AG04450 (cell line): ENCODE measurements around the gene FOXK2. TPM values are rescaled to one million over a fixed set of nuclear protein-coding genes. Genes with fewer than 3 reads are reported as not detected.
A peak's percentile ranks its signal among the peaks of the same experiment; 100 is the strongest.

ENCODE experiments used
- CTCF ChIA-PET: fragments of 300-600, 350-600 bp; formaldehyde crosslinking; extraction: SDS; loops from one replicate; lab custom pipeline; 2022; ENCODE audit warnings: antibody characterized with exemption, inconsistent platforms; lab: Charles Lee
- POLR2A ChIA-PET: fragments of 350-600 bp; formaldehyde crosslinking; extraction: SDS; loops from one replicate; lab custom pipeline; 2021; ENCODE audit warnings: antibody characterized with exemption, inconsistent platforms; lab: Yijun Ruan, JAX
- DNase-seq: peaks from one replicate; pipeline ENCODE4 v3.0.0-alpha.2; 2011; ENCODE audit warnings: low read depth, low spot score
- H3K27ac ChIP-seq: one replicate; pipeline ENCODE4 v1.5.1; 2012; ENCODE audit warnings: low read depth, low read length, control low read depth
- H3K27me3 ChIP-seq: one replicate; pipeline ENCODE4 v1.6.0; 2012; ENCODE audit warnings: low read length; ENCODE audit not compliant: control insufficient read depth, insufficient read depth
- H3K4me3 ChIP-seq: 2 replicates; pipeline ENCODE4 v1.5.1; 2011; ENCODE audit warnings: mild to moderate bottlenecking, low read depth, low read length, control low read depth
- H3K9me3 ChIP-seq: 2 replicates; pipeline ENCODE4 v1.5.1; 2012; ENCODE audit warnings: low read length; ENCODE audit not compliant: control insufficient read depth, insufficient read depth
- CTCF ChIP-seq: IDR thresholded peaks from 2 replicates; pipeline ENCODE4 v1.5.1; 2011; ENCODE audit warnings: low read depth, low read length, control low read depth, inconsistent platforms
- polyA plus RNA-seq: library from polyadenylated mRNA; depleted of rRNA; stranded (reverse); fragments of >200 nt; gene quantifications from 2 replicates; pipeline ENCODE4 v1.2.3, GENCODE V29; 2011

Gene FOXK2
- polyA plus RNA-seq, 1 experiment: 21.7 TPM

GRCh38 chr17:82490512-82491195 lies 28.9 kb upstream of the FOXK2 start:
- CTCF ChIA-PET: no interaction called here
- TF ChIP-seq CTCF: no peak
- Histone ChIP-seq H3K27ac (no peak overlapping the region), H3K9me3 (no peaks in the 10 kb centered on the region; the same call in 1 of the 2 replicates), H3K27me3 (no peaks in the 10 kb centered on the region), H3K4me3 (no peak overlapping the region)
- POLR2A ChIA-PET: no interaction called here
- DNase-seq: no peak

GRCh38 chr17:82491196-82491530 lies 28.4 kb upstream of the FOXK2 start:
- POLR2A ChIA-PET: no interaction called here
- no peak overlapping the region for H3K27ac ChIP-seq
- no peak for TF ChIP-seq CTCF
- DNase-seq: no peak
- H3K4me3 ChIP-seq: no peak overlapping the region
- H3K27me3 ChIP-seq: no peaks in the 10 kb centered on the region
- CTCF ChIA-PET: no interaction called here
- H3K9me3 ChIP-seq: no peaks in the 10 kb centered on the region; the same call in 1 of the 2 replicates

- Histone ChIP-seq H3K27me3 (no peaks in the 10 kb centered on the region), H3K9me3 (no peaks in the 10 kb centered on the region; the same call in 1 of the 2 replicates), H3K27ac (no peak overlapping the region), H3K4me3 (no peak overlapping the region)
- CTCF ChIA-PET: interaction anchor here (1.1 kb wide), 1 partner anchor 63 kb away, joined by 3 read pairs; no protein-coding TSS in a partner anchor
- DNase-seq: no peak
- POLR2A ChIA-PET: no interaction called here
- no peak for TF ChIP-seq CTCF
Measured at GRCh38 chr17:82491533-82491932, 28.0 kb upstream of the FOXK2 start.

- peak; percentile 13 for DNase-seq
- no peaks in the 10 kb centered on the region for H3K27me3 ChIP-seq
- ChIA-PET CTCF (interaction anchor here (0.6 to 1.1 kb wide), 2 partner anchors 62 to 123 kb away, joined by 3 read pairs; no protein-coding TSS in a partner anchor), POLR2A (interaction anchor here (0.6 kb wide), 1 partner anchor 41 kb away, joined by 7 read pairs; no protein-coding TSS in a partner anchor)
- H3K9me3 ChIP-seq: no peaks in the 10 kb centered on the region; the same call in 1 of the 2 replicates
- H3K27ac ChIP-seq: peak overlapping the region; percentile 31
- TF ChIP-seq CTCF: no peak
- H3K4me3 ChIP-seq: no peak overlapping the region
Measured at GRCh38 chr17:82492643-82493225, 26.8 kb upstream of the FOXK2 start.

GRCh38 chr17:82493226-82493781 lies 26.2 kb upstream of the FOXK2 start:
- H3K9me3 ChIP-seq: no peaks in the 10 kb centered on the region; the same call in 1 of the 2 replicates
- no peaks in the 10 kb centered on the region for H3K27me3 ChIP-seq
- ChIA-PET CTCF (interaction anchor here (0.6 kb wide), 1 partner anchor 123 kb away, joined by 3 read pairs; no protein-coding TSS in a partner anchor), POLR2A (interaction anchor here (0.6 kb wide), 1 partner anchor 40 kb away, joined by 7 read pairs; no protein-coding TSS in a partner anchor)
- H3K27ac ChIP-seq: peak overlapping the region; percentile 31
- no peak for DNase-seq
- TF ChIP-seq CTCF: no peak
- H3K4me3 ChIP-seq: no peak overlapping the region
